WI38 (cell line): ENCODE measurements around the gene KRI1.

ENCODE experiments used
- H3K4me3 ChIP-seq: 2 replicates; pipeline ENCODE4 v1.5.1; 2011; ENCODE audit warnings: low read depth, mild to moderate bottlenecking, control low read depth, low read length
- CTCF ChIP-seq: IDR thresholded peaks from 2 replicates; pipeline ENCODE4 v1.5.1; 2012; ENCODE audit warnings: low read depth, mild to moderate bottlenecking, control low read depth, low read length

KRI1 gene

GRCh38 chr19:10517361-10517759 lies 48.5 kb downstream of the KRI1 start, which contains the start of gene S1PR5:
S1PR5 (minus strand) TSS chr19:10517447; CDS start chr19:10515011, 2,436 bp downstream.
- peak within 1 kb of the TSS; percentile 40 for H3K4me3 ChIP-seq
- TF ChIP-seq CTCF, result no peak

- no peak for TF ChIP-seq CTCF
- peak overlapping the region; percentile 40 for H3K4me3 ChIP-seq
Measured at GRCh38 chr19:10516671-10517286, 49.0 kb downstream of the KRI1 start.

GRCh38 chr19:10516064-10516385 lies 49.8 kb downstream of the KRI1 start:
- TF ChIP-seq CTCF, result no peak
- no peak overlapping the region for H3K4me3 ChIP-seq

- no peak for TF ChIP-seq CTCF
- no peak overlapping the region for H3K4me3 ChIP-seq
Measured at GRCh38 chr19:10514211-10515145, 51.3 kb downstream of the KRI1 start.

- TF ChIP-seq CTCF, result no peak
- H3K4me3 ChIP-seq, result no peak overlapping the region
Measured at GRCh38 chr19:10513223-10513622, 52.6 kb downstream of the KRI1 start.

- peak; percentile 86 for TF ChIP-seq CTCF
- no peak overlapping the region for H3K4me3 ChIP-seq
Measured at GRCh38 chr19:10510301-10510802, 55.5 kb downstream of the KRI1 start.

GRCh38 chr19:10508707-10509106 lies 57.1 kb downstream of the KRI1 start:
- no peak for TF ChIP-seq CTCF

More at GRCh38 chr19:10508707-10509106, 57.1 kb downstream of the KRI1 start:
- H3K4me3 ChIP-seq, result no peak overlapping the region
